ENCODE results near the gene EIF4G3.
A peak's percentile ranks its signal among the peaks of the same experiment; 100 is the strongest.
"Not testable (repeated sequence)": the region's sequence is repeated elsewhere in the genome, so short reads cannot be mapped to it uniquely, and the experiment has no call there.

EIF4G3 gene

DNA sequence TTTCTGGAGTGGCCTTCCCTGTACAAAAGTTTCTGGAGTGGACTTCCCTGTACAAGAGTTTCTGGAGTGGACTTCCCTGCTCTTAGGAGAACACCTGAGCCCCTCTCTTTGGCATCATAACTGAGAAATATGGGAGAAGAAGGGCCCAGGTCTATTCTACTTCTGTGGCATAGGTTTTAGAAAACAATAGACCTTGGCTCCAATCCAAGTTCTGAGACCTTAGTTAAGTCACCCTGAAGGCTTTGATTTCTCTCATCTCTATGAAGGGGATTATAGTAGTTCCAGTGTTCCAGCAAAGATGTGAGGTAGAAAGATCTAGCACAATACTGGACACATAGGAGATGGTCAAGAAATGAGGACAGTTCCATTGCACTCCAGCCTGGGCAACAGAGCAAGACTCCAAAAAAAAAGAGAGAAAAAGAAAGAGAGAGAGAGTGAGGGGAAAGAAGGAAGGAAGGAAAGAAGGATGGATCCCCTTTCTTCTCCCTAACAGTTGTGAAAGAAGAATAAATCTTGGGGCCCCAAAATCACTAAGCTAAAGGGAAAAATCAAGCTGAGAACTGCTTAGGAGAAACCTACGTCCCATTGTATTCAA lies 13.3 kb upstream of the EIF4G3 start:
- Histone ChIP-seq H3K27ac (no peak overlapping the region), H3K9me3 (ENCODE audit: low read depth, low read length) (no peaks in the 10 kb centered on the region), H3K36me3 (ENCODE audit: insufficient read depth, low read length) (no peaks in the 10 kb centered on the region), H3K9ac (ENCODE audit: insufficient read length) (no peak overlapping the region), H3K4me3 (no peak overlapping the region)
- DNase-seq (ENCODE audit: low read depth, low spot score), result no peak
- TF ChIP-seq POLR2AphosphoS5 (IDR thresholded peaks at IDR 0.05; ENCODE audit: borderline replicate concordance, low read depth, low read length), result no peak
- no peak for TF ChIP-seq FOXP2 (optimal IDR thresholded peaks at IDR 0.05; ENCODE audit: control extremely low read depth, extremely low read length, insufficient read depth)
- TF ChIP-seq EZH2 (IDR thresholded peaks at IDR 0.05), result no peak

GRCh38 chr1:21189421-21189820 lies 12.7 kb upstream of the EIF4G3 start:
- no peak for TF ChIP-seq FOXP2 (optimal IDR thresholded peaks at IDR 0.05; ENCODE audit: control extremely low read depth, extremely low read length, insufficient read depth)
- TF ChIP-seq EZH2 (IDR thresholded peaks at IDR 0.05), result no peak
- TF ChIP-seq POLR2AphosphoS5 (IDR thresholded peaks at IDR 0.05; ENCODE audit: borderline replicate concordance, low read depth, low read length), result no peak
- no peak overlapping the region for H3K4me3 ChIP-seq
- DNase-seq (ENCODE audit: low read depth, low spot score), result no peak
- no peak overlapping the region for H3K9ac ChIP-seq (ENCODE audit: insufficient read length)
- H3K27ac ChIP-seq, result no peak overlapping the region
- no peaks in the 10 kb centered on the region for H3K9me3 ChIP-seq (ENCODE audit: low read depth, low read length)
- no peaks in the 10 kb centered on the region for H3K36me3 ChIP-seq (ENCODE audit: insufficient read depth, low read length)

DNA sequence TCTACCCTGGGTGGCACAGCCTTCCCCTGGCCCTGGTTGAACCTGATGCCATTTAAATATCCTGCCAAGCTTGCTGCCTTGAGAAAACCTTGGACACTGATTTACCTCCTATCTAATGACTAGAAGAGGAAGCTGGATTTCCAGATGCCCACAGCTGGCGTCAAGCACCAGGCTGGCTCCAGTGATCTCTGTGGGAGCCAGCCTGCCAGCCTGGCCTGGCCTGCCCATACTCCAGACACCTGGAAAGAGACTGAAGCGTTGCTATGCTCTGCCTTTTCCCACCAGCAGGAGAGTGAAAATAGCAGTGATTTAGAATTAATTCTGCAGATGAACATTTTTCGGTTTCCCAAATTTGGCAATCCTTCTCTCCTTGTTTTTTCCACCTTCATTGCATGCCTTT lies 11.5 kb upstream of the EIF4G3 start:
- H3K4me3 ChIP-seq, result no peak overlapping the region
- no peaks in the 10 kb centered on the region for H3K9me3 ChIP-seq (ENCODE audit: low read depth, low read length)
- no peaks in the 10 kb centered on the region for H3K36me3 ChIP-seq (ENCODE audit: insufficient read depth, low read length)
- no peak for DNase-seq (ENCODE audit: low read depth, low spot score)
- TF ChIP-seq POLR2AphosphoS5 (IDR thresholded peaks at IDR 0.05; ENCODE audit: borderline replicate concordance, low read depth, low read length), result no peak
- TF ChIP-seq EZH2 (IDR thresholded peaks at IDR 0.05), result no peak
- no peak overlapping the region for H3K9ac ChIP-seq (ENCODE audit: insufficient read length)
- no peak overlapping the region for H3K27ac ChIP-seq

- H3K27ac ChIP-seq, result no peak overlapping the region
- no peak overlapping the region for H3K9ac ChIP-seq (ENCODE audit: insufficient read length)
- H3K36me3 ChIP-seq (ENCODE audit: insufficient read depth, low read length), result no peaks in the 10 kb centered on the region
- TF ChIP-seq POLR2AphosphoS5 (IDR thresholded peaks at IDR 0.05; ENCODE audit: borderline replicate concordance, low read depth, low read length) (no peak), EZH2 (IDR thresholded peaks at IDR 0.05) (no peak), FOXP2 (optimal IDR thresholded peaks at IDR 0.05; ENCODE audit: control extremely low read depth, extremely low read length, insufficient read depth) (no peak)
- H3K9me3 ChIP-seq (ENCODE audit: low read depth, low read length), result no peaks in the 10 kb centered on the region
- no peak overlapping the region for H3K4me3 ChIP-seq
- DNase-seq (ENCODE audit: low read depth, low spot score), result no peak
Observed at GRCh38 chr1:21185221-21185731, 8.6 kb upstream of the EIF4G3 start.

DNA sequence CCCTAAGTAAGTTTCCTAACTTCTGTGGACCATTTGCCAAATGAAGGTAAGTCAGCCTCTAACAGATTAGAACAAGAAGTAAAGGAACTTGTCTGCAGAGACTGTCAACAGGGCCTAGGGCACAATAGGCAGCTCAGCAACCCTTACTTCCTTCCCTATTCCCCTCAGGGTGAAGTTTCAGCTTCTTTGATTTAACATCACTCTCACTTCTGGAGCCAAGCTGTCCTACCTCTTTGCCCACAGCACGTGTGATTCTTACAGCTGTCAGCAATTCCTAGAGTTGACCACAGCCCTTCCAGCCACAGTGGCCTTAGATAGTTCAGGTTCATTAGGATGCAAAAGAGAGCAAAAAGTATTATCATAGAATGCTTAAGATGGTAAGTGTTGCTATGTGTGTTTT lies 7.6 kb upstream of the EIF4G3 start:
- Histone ChIP-seq H3K36me3 (ENCODE audit: insufficient read depth, low read length) (no peaks in the 10 kb centered on the region), H3K27ac (no peak overlapping the region), H3K9ac (ENCODE audit: insufficient read length) (no peak overlapping the region), H3K4me3 (no peak overlapping the region), H3K9me3 (ENCODE audit: low read depth, low read length) (no peaks in the 10 kb centered on the region)
- TF ChIP-seq EZH2 (IDR thresholded peaks at IDR 0.05), result no peak
- no peak for TF ChIP-seq POLR2AphosphoS5 (IDR thresholded peaks at IDR 0.05; ENCODE audit: borderline replicate concordance, low read depth, low read length)
- TF ChIP-seq FOXP2 (optimal IDR thresholded peaks at IDR 0.05; ENCODE audit: control extremely low read depth, extremely low read length, insufficient read depth), result no peak
- DNase-seq (ENCODE audit: low read depth, low spot score), result no peak

GRCh38 chr1:21182181-21182731 lies 5.6 kb upstream of the EIF4G3 start:
- no peaks in the 10 kb centered on the region for H3K36me3 ChIP-seq (ENCODE audit: insufficient read depth, low read length)
- H3K9me3 ChIP-seq (ENCODE audit: low read depth, low read length), result no peaks in the 10 kb centered on the region
- H3K4me3 ChIP-seq, result no peak overlapping the region
- DNase-seq (ENCODE audit: low read depth, low spot score), result no peak
- no peak overlapping the region for H3K27ac ChIP-seq
- TF ChIP-seq POLR2AphosphoS5 (IDR thresholded peaks at IDR 0.05; ENCODE audit: borderline replicate concordance, low read depth, low read length), result no peak
- no peak for TF ChIP-seq FOXP2 (optimal IDR thresholded peaks at IDR 0.05; ENCODE audit: control extremely low read depth, extremely low read length, insufficient read depth)
- H3K9ac ChIP-seq (ENCODE audit: insufficient read length), result no peak overlapping the region

GRCh38 chr1:21178271-21178670 lies 1.6 kb upstream of the EIF4G3 start:
- not testable (repeated sequence) for H3K27ac ChIP-seq; H3K36me3 ChIP-seq (ENCODE audit: insufficient read depth, low read length); H3K9me3 ChIP-seq (ENCODE audit: low read depth, low read length); DNase-seq (ENCODE audit: low read depth, low spot score); H3K4me3 ChIP-seq; H3K9ac ChIP-seq (ENCODE audit: insufficient read length)

DNA sequence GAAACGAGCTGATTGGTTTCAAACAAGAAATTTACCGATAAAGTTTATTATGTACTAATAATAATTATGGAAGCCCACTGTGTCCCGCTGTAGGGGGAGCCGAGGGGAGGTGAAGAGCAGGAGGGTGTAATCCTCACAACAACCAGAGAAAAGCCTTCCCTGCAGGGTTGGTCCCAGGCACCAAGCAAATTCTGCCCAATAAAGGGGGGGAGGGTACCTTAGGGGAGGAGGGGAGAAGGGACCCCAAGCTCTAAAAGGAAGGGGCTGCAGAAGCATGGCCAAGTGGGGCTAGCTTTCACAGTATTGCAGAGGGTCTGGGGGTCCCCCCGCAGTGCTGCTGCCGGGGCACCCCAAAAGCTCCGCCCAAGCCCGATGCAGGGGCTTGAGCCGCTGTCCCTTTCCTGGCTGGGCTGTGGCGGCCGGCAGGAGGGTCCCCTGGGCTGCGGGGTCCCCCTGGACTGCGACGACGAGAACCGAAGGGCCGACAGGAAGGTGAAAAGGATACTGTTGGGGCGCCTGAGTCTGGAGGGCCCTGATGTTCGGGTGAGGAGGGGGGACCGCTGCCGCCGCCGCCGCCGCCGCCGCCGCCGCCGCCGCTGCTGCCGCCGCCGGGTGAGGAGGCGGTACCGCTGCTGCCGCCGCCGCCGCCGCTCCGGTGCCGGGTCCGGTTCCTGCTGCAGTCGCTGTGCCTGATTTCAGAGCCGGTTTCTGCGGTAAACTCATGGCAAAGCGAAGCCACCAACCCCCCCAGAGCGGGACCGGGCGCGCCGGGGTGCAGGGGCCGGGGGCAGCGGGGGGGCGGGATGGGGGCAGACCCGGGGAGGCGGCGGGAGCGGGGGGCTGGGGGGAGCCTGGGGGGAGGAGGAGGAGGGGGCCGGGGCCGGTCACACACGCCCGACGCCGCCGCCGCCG lies 771 bp downstream of the EIF4G3 start:
- no peaks in the 10 kb centered on the region for H3K9me3 ChIP-seq (ENCODE audit: low read depth, low read length)
- H3K4me3 ChIP-seq, result peak overlapping the region; percentile 98
- peak overlapping the region; percentile 37; the same call in 1 of the 2 replicates for H3K27ac ChIP-seq
- H3K9ac ChIP-seq (ENCODE audit: insufficient read length), result peak overlapping the region; percentile 86
- DNase-seq (ENCODE audit: low read depth, low spot score), result no peak
- TF ChIP-seq FOXP2 (optimal IDR thresholded peaks at IDR 0.05; ENCODE audit: control extremely low read depth, extremely low read length, insufficient read depth) (no peak), EZH2 (IDR thresholded peaks at IDR 0.05) (no peak), POLR2AphosphoS5 (IDR thresholded peaks at IDR 0.05; ENCODE audit: borderline replicate concordance, low read depth, low read length) (no peak)
- H3K36me3 ChIP-seq (ENCODE audit: insufficient read depth, low read length), result 0 out of 2 replicates have a peak, but pooled peaks cover 5% of the 10 kb centered on the region

All from SK-N-MC (cell line).